Activated CD4-positive, alpha-beta T cell treated with anti-CD3 and anti-CD28 coated beads, Interleukin-2, amount 50 U/mL, for 4 hours (primary cell): ENCODE results near the gene TMEM82.

ENCODE experiments used
- DNase-seq, 2 experiments: peaks; one replicate each; pipeline ENCODE4 v3.0.0-alpha.2; 2020

TMEM82 gene

DNA sequence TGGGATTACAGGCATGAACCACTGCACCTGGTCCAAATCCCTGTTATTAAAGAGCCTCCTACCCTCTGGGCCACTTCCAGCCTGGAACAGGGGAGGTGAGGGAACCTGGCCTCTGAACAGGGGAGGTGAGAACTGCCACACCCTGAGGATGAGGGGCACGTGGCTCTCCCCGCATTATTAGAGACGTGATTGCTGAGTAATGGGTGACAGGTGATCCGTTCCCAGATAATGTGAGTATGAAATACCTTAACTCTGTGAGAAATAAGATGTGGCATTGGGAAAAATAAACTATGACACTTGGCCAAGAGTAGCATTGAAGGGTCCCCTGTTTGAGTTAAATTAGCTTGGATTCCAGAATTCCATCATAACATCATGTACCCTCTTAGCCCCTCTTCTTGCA, 19.9 kb upstream of the TMEM82 start:
- no peak for DNase-seq

DNA sequence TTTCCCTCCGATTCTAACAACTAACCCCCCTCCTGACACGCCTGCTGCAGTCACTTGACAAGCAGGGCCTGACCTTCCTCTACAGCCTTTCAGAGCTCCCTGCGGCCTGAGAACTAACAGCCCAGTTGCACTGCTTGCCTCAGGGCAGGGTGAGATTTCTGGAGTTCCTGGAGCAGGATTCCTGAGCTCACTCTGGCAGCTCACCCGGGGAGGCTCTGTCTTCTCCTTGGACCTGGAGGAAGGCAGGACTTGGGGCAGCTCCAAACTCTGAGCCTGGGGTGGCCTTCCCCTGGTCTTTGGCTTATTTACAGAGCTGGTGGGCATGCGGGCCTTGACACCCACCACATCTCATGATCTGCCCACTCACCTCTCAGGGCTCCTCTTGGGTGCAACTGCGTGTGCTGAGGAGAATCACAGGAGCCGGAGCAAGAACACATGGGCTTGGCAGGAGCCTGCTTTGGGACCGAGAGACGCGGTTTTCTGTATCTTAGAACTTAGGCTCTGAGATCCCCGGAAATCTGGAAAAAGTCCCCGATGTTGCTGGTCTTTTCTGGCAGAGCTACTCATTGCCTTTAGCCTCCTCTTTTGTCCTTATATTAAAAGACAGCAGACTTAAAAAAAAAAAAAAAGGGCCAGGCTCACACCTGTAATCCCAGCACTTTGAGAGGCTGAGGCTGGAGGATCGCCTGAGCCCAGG, 19.3 kb upstream of the TMEM82 start:
- DNase-seq, result no peak

DNA sequence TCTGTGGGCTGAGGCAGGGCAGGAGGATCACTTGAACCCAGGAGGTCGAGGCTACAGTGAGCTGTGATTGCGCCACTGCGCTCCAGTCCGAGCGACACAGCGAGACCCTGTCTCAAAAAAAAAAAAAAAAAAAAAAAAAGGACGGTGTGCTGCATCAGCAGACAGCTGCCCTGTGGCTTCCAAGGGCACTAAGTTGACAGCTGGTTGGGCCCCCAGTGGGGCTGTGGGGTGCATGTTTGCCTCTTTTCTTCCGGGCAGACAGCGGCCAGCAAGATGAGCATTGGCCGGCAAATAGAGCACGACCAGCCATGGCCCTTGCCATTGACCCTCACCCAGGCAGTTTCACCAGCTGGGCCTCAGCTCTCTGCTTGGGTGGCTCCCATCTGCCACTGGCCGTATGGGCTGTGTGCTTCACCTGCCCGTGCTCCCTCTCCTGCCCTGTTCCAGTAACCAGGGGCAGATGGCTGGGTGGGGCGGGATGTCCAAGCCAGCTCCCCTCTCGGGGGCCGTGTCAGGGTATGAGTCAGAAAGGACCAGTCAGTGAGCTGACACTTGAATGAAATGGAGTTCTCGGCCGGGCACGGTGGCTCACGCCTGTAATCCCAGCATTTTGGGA, 18.6 kb upstream of the TMEM82 start:
- DNase-seq, result no peak

DNA sequence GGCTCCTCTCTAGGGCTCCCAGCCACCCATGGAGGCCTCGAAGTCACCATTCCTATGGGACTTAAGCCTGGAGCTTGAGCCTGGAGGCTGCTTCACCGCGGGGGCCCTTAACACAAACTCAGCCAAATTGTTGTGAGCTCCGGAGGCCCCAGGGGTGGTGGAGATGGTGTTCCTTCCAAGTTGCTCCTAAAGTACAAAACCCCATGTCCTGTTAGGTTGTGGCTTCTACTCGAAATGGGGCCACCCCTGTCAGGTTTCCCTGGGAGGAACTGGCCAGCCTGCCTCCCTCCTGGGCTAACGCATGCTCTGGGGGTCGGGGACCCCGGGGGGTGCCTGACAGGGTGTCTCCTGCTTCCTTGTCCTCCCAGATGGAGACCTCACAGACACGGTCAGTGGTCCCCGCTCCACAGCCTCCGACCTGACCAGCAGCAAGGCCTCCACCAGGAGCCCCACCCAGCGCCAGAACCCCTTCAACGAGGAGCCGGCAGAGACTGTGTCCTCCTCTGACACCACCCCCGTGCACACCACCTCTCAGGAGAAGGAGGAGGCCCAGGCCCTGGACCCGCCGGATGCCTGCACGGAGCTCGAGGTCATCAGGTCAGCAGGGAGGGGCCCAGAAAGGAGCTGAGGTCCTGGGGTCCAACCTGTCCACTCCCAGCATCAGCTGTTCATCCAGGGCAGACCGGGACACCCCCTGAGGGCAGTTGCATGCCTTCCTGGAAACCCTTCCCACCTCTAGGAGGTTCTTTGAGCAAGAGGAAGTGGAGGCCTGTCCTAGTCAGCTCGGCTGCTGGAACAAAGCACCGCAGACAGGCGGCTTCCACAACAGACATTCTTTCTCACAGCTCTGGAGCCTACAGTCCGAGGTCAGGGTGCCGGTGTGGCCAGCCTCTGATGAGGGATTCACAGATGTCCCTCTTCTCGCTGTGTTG, 17.1 kb upstream of the TMEM82 start:
- no peak for DNase-seq

GRCh38 chr1:15726508-15726907, 15.8 kb upstream of the TMEM82 start:
- DNase-seq, result no peak

- DNase-seq, result no peak
Observed at GRCh38 chr1:15727021-15727420, 15.3 kb upstream of the TMEM82 start.

GRCh38 chr1:15727424-15727823, 14.9 kb upstream of the TMEM82 start:
- DNase-seq, result no peak

DNA sequence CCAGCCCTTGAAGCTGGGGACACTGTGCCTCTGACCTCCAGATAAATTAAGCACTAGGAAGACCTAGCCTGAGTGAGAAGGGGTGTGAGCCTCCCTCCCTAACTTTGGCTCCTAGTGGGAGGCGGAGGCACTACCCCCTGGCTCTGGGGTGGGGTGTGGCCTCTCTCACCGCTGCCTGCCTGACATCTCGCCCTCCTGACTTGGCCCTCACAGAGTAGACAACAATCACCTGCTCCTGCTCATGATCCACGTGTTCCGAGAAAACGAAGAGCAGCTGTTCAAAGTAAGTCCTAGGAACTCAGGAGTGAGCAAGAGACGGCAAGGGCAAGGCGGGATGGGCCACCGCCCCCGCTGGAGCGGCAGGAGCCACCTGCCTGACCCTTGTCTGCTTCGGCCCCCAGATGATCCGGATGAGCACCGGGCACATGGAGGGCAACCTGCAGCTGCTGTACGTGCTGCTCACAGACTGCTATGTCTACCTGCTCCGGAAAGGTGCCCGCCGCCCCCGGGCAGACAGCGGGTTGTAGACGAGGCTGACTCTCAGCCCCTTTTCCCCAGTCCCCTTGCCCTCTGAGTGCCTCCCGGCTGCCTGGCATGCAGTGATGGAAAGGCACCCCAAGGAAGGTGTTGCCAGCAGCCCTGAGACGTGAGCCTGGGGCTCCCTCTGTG, 14.3 kb upstream of the TMEM82 start:
- no peak for DNase-seq

GRCh38 chr1:15728937-15729657, 13.2 kb upstream of the TMEM82 start:
- no peak for DNase-seq

GRCh38 chr1:15730423-15730822, 11.9 kb upstream of the TMEM82 start:
- no peak for DNase-seq

GRCh38 chr1:15730936-15731335, 11.4 kb upstream of the TMEM82 start:
- no peak for DNase-seq

DNA sequence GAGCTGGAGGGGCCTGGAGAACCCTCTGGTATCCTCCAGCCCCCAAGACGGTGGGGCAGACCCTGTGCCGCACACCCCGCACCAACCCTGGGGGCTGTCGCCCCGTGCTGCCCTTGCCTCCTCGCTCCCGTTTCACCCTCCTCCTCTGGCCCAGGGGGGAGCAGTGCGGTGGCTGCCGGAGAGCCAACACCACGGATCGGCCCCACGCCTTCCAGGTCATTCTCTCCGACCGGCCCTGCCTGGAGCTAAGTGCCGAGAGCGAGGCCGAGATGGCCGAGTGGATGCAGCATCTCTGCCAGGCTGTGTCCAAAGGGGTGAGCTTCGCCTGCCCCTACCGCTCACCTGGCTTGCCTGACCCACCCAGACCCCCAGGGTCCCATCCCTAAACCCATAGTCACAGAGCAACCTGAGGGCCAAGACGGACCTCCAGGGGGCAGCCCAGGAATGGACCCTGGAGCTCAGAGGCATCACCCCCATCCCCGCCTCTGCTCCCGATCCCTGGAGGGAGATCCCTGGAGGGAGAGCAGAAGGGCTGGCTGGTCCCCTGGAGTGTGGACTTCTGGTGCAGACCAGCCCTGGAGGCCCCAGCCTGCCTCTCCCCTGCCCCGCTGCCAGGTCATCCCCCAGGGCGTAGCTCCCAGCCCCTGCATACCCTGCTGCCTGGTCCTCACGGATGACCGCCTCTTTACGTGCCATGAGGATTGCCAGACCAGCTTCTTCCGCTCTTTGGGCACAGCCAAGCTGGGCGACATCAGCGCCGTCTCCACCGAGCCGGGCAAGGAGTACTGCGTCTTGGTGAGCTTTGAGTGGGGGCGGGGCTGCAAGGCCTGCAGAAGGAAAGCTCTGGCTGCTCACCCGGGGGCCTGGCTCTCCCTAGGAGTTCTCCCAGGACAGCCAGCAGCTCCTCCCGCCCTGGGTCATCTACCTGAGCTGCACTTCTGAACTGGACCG, 10.3 kb upstream of the TMEM82 start:
- no peak for DNase-seq

DNA sequence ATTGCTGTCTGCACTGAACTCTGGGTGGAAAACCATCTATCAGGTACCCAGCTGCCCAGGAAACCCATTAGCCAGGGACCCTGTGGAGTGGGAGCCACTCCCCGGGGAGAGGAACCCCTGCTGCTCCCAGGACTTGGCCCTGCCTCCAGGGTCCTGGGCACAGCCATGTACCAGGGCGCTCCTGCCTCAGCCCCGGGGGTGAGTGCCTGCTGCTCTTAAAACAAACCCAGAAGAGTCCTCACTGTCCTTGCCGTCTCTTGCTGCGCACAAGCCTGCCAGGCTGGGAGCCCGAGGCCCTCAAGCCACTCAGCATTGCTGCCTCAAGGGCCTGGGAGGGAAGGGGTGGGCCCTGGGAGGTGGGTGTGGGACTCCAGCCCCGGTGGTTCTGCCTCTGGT, 9.6 kb upstream of the TMEM82 start:
- DNase-seq, result no peak

GRCh38 chr1:15733218-15733725, 9.0 kb upstream of the TMEM82 start:
- DNase-seq, result no peak

- DNase-seq, result no peak
Observed at GRCh38 chr1:15733726-15734226, 8.5 kb upstream of the TMEM82 start.

DNA sequence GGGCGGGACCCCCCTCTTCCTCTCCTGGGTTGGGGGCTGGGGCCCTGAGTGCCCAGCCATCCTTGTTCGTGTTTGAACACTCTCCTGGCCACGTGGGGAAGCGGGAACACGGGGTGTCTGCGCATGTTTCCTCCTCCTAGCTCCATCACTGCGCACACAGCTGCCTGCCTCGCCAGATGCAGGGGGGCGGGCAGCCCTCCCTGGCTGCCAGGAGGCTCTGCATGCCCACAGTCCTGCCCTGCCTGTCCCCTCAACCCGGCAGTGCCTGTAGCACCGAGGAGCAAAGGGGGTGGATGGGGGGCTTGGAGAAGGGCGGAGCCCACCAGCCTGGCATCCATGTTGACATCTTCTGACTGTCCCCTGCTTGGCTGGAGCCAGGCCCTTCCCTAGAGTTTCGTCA, 8.0 kb upstream of the TMEM82 start:
- DNase-seq, result no peak

DNA sequence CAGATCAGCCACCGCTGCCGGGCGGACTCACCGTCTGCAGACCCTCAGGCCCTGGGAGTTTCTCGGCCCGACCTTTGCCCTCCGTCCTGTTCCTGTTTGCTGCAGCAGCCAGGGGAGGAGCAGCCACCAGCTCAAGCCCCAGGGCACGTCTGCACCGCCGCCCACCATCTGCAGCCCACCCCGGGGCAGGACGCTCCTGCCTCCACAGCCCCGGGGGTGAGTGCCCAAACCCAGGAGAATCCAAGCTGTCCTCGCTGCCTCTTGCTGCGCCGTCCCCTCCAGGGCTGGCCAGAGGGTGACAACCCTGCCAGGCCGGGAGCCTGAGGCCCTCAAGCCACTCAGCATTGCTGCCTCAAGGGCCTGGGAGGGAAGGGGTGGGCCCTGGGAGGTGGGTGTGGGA, 7.4 kb upstream of the TMEM82 start:
- DNase-seq, result no peak

GRCh38 chr1:15735304-15736037, 6.8 kb upstream of the TMEM82 start:
- no peak for DNase-seq

GRCh38 chr1:15736038-15736891, 6.0 kb upstream of the TMEM82 start, which contains the start of gene SLC25A34:
Gene SLC25A34, plus strand, starts transcription at chr1:15736258. Its CDS starts 228 bp downstream, at chr1:15736486.
- no peak for DNase-seq
